GM12892 (cell line): ENCODE data around the gene DTX3.

ENCODE experiments used
- DNase-seq: peaks from one replicate; pipeline ENCODE4 v3.0.0; 2011; ENCODE audit not compliant: insufficient read length
- FAIRE-seq: peaks from 2 replicates; lab custom pipeline; 2011; peaks lifted over from hg19 to GRCh38; lab: Jason Lieb, UNC
- POLR2A ChIP-seq: IDR thresholded peaks from 2 replicates; pipeline ENCODE4 v1.6.1; 2011; ENCODE audit warnings: low read depth, low read length, control low read depth
- POLR2AphosphoS5 ChIP-seq: IDR thresholded peaks from 2 replicates; pipeline ENCODE4 v1.6.1; 2011; ENCODE audit warnings: low read depth, low read length, control low read depth
- TAF1 ChIP-seq: IDR thresholded peaks from 2 replicates; pipeline ENCODE4 v1.6.1; 2011; ENCODE audit warnings: low read depth, mild to moderate bottlenecking, control low read depth, low read length, borderline replicate concordance

Gene DTX3

DNA sequence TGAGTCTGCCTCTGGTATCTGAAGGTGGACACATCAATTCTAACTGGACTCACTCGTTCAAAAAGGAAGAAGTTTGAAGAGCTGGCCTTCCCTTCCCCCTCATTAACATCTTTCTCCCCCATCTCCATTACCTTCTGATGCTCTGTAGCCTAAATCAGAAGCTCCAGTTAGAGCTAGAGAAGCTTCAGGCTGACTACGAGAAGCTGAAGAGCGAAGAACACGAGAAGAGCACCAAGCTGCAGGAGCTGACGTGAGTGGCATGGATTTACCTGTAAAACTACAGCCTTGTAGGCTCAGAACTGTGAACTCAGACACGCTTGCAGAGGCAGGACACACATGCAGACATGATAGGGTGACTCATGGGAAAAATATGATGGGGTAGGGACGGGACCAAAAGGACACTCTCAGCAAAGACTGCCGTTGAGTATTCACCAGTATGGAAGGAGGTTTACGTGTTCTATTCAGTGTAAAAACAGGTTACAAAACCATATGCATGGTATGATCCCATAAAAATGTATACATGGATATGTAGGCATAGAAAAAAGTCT, 27.9 kb upstream of the DTX3 start:
- DNase-seq, result no peak
- TF ChIP-seq POLR2AphosphoS5, result no peak
- no peak for TF ChIP-seq POLR2A
- no peak for TF ChIP-seq TAF1
- no peak for FAIRE-seq

DNA sequence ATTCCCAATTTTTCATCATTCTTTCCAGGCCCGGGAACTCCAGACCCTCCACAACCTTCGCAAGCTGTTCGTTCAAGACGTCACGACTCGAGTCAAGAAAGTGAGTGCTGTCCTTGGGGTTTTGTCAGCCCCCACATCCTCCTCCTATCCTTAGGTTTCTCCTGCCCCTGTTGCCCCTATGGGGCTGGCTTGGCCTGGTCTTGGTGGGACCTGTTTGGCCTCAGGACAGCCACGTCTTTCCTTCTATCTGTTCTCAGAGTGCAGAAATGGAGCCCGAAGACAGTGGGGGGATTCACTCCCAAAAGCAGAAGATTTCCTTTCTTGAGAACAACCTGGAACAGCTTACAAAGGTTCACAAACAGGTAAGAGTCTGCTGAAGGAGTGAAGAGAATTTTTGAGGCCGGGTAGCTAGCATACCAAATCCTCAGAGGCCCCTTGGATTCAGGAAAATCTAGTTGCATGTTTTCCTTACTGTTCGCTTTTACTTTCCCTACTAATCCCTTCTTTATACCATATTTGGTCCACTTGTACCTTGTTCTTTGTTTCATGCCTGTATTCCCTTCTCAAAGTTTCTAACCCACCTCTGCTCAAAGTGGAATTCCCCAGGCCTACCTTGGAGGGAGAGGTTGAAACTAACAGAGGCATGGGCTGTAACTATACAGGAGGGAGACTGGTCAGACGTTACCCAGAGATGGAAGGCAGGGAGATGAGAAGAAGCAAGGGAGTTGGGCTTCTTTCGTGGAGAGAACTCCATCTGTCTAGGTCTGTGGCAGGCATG, 26.5 kb upstream of the DTX3 start:
- FAIRE-seq (no peak), DNase-seq (no peak)
- no peak for TF ChIP-seq POLR2A

DNA sequence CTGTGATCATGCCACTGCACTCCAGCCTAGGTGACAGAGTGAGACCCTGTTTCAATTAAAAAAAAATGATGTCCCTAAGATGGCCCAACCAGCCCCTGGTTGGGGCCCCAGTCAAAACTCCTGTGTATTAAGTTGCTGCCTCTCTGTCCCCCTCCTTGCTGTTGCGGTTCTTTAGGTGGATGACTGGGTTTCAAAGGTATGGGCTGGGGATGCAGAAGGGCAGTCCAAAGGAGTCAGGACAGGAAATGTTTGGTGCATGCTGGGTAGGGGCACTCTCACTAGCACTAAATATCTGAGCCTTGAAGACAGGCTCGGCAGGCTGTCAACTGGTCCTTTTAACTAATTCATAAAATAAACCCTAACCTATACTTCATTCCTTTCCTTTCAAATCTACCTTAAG, 25.6 kb upstream of the DTX3 start:
- FAIRE-seq (no peak), DNase-seq (no peak)
- TF ChIP-seq POLR2AphosphoS5, result no peak
- TF ChIP-seq TAF1, result no peak
- TF ChIP-seq POLR2A, result no peak

DNA sequence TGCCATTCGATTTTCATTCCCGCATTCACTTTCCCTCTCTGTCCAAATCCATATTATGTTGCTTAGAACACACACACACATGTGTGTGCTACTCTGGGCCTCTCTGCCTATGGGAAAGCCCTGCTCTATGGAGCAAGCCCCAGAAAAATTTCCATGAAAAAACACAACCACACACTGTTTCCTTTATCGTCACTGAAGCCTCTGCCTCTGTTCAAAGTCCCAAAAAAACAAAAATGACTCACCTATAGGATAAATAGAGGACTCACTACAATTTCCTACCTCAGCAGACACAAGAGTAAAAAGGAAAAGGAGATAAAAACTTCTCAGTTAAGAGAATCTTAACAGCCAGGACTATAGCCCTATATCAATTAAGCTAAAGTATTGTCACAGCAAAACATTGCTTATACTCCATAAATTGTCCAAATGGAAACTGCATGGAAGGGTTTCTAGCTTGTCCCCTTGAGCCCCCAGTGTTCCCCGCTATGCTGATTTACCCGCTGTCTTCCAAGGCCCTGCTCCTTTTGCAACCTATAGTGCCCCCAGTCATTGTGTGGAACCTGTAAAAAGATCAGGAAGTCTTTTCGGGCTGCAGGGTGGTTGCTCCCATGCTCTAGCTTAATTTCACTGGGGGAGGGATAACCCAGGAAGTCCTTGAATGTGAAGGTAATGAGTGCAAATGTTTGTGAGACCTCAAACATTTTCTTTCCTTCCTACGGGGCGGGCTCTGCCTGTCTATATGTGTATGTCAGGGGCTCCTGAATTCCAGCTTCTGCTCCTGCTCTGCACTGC, 24.8 kb upstream of the DTX3 start:
- no peak for TF ChIP-seq POLR2A
- TF ChIP-seq POLR2AphosphoS5, result no peak
- TF ChIP-seq TAF1, result no peak
- FAIRE-seq (no peak), DNase-seq (no peak)

DNA sequence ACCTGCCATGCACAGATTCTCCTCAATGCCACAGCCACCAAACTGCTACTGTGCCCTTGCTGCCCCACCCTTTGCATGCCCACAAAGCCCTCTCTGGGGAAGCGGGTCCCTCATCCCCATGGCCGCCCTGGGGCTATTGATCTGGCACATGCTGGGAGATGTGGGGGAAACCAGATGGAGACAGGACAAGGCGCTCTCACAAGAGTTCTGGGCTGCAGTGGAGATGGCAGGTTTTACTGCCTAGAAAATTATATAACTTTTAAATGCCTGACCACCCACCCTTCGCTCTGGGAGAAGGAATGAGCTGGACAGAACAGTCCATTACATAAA, 24.2 kb upstream of the DTX3 start:
- FAIRE-seq (no peak), DNase-seq (no peak)
- TF ChIP-seq TAF1 (no peak), POLR2AphosphoS5 (no peak), POLR2A (no peak)

DNA sequence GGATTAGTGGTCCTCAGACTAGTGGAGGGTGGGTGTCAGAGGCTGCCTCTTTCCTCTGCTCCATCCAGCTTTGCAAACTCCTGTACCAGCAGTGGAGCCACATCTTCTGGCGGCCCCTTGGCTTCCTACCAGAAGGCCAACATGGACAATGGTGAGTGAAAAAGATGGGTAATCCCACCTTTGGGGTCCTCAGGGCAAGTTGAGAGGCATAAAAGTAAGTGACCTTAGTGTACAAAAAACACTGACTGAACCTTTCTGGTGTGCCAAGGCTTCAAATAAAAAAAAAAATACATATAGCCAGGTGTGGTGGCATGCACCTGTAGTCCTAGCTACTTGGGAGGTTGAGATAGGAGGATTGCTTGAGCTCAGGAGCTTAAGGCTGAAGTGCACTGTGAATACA, 22.8 kb upstream of the DTX3 start:
- no peak for FAIRE-seq
- TF ChIP-seq POLR2AphosphoS5 (no peak), POLR2A (no peak), TAF1 (no peak)

DNA sequence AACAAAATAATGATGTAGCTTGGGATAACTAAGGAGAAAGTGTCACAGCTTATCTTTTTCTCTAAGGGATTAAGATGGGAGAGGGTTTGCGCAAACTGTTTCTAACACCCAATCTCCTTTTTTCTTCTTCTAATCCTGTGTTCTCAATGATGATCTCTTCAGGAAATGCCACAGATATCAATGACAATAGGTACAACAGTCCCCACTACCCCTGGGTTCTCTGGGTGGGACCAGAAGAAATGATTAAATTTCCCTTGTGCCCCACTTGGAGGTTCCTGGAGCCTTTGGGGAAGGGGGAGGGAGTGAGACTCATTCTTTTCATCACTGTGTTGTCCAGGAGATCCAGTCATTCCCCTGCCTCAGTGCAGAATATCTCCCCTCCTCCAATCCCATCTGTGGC, 22.2 kb upstream of the DTX3 start:
- FAIRE-seq, result no peak
- TF ChIP-seq TAF1 (no peak), POLR2AphosphoS5 (no peak)
- no peak for DNase-seq

More for the DNA sequence above, 22.8 kb upstream of the DTX3 start:
- no peak for DNase-seq

DNA sequence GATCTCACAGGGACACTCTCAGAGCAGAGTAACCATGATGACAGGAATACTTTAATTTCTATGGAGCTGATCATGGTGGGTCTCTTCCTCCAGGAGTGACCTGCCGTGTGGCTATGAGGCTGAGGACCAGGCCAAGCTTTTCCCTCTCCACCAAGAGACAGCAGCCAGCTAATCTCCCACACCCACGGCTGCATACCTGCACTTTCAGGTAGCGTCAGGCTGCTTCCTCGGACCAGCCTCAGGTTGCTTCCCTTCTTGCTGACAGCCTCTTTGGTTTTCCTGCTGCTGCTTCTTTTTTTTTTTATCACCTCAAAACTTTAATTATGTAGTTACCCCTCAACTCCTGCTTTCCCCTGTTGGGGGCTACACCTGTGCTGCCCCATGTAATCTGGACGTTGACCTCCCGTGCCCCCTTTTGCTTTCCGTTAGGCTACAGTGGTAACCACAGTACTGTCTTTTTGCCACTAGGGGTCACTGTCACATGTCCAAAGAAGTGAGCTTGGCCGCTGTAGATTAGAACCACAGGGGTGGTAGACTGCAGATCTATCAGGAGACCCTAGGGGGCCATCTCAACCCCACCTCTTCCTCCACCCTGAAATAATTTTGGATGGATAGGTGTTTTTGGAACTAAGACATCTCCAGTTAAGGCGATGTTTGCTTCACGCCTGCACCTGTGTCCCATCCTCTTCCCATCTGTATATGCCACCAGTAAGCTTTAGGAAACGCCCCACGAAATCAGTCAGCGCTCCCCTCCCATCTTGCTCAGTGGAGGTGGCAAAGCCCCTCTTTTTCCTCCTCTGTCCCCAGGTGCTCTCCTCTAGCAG, 21.4 kb upstream of the DTX3 start:
- peak; percentile 69 for FAIRE-seq
- DNase-seq, result peak; percentile 69
- no peak for TF ChIP-seq POLR2AphosphoS5
- TF ChIP-seq TAF1, result no peak
- no peak for TF ChIP-seq POLR2A

DNA sequence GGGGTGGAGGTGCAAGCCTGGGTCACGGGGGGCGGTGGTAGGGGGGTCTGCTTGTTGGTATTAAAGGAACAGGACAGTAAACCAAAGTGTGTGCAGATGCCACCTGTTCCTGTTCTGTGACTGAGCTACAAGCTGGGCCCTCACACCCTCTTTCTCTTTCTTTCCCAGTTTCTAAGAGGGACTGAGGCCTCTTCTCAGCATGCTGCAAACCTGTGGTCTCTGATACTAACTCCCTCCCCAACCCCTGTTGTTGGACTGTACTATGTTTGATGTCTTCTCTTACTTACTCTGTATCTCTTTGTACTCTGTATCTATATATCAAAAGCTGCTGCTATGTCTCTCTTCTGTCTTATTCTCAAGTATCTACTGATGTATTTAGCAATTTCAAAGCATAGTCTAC, 20.6 kb upstream of the DTX3 start:
- FAIRE-seq (no peak), DNase-seq (no peak)
- TF ChIP-seq POLR2A (no peak), POLR2AphosphoS5 (no peak), TAF1 (no peak)

DNA sequence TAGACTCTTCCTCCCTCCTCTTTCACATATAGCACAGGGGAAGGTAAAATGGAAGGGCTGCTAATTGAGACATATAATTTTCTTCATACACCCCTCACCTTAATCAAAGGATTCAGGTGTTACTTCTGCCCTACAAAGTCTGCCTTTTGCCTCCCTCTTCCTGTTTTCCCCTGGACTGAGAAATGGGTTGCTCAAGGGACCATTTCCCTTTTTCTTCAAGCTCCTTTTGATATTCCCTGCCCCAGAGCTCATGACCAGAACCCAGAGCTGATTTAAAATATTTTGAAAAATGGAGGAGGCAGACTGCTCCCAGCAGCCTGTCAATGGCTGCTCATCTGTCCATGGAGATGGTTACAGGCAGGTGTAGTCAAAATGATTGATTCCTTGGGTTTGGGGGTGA, 19.9 kb upstream of the DTX3 start:
- TF ChIP-seq TAF1, result no peak
- TF ChIP-seq POLR2A, result no peak
- TF ChIP-seq POLR2AphosphoS5, result no peak
- no peak for FAIRE-seq
- DNase-seq, result no peak

DNA sequence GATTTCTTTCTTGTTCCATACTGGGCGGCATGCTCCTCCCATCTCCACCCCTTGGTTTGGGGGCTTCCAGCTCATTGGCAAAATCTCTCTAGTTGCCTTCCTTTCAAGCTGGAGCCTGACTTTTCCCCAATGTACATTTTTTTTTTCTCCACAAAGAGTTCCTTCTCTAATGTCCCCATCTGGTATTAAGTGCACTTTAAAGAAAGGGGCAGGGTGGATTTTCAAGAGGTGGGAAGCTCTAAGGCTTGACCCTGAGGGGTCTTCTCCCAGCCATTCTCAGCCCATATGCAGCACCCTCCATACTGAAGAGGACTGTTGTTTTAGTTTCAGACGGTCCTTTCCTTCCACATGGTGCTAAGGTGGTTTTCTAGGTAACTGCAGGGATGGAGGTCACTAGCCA, 19.5 kb upstream of the DTX3 start:
- TF ChIP-seq TAF1 (no peak), POLR2A (no peak), POLR2AphosphoS5 (no peak)
- no peak for FAIRE-seq
- no peak for DNase-seq
